ENCODE data around the gene NBEA. TPM values are rescaled to one million over a fixed set of nuclear protein-coding genes. Genes with fewer than 3 reads are reported as not detected.
A peak's percentile ranks its signal among the peaks of the same experiment; 100 is the strongest.

Gene NBEA
- total RNA-seq, 5 donors from 2014 or later (not counting 1 experiment from before 2014, with no cell fraction given), result 1.3 to 8.7 (median 3.7) TPM

DNA sequence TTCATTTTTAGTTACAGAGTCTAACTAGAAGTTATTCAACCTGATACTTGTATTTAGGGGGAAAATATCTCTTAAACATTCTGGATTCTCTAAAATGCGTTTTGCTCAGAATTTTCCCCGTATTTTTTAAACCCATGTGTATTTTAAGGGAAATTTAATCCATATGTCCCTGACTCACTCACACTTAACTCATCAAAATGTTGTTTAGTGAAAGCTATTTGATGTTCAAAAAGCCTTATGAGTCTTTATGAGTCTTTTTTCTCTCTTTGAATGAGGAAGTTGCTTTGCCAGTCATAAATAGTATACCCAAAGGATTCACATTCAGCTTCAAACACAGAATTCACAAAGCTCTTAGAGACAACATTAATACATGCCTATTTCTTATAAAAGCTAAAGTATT lies 518.0 kb downstream of the NBEA start:
- Mint-ChIP-seq H3K4me3 (no peak overlapping the region), H3K9me3 (peaks cover 0 to 4% (median 0%) of the 10 kb centered on the region in 3 donors), H3K4me1 (no peaks in the 10 kb centered on the region), H3K27ac (no peak overlapping the region), H3K27me3 (peaks cover 0 to 15% of the 10 kb centered on the region in 2 donors), H3K36me3 (no peaks in the 10 kb centered on the region)
- no peaks in the 10 kb centered on the region for H3K27me3 ChIP-seq (replicated peaks in 1 of 2; ENCODE audit: control insufficient read depth in 2 of 2, extremely low read depth in 1 of 2, insufficient read depth in 2 of 2, low read length in 1 of 2)
- ChIA-PET CTCF (no interaction called here), POLR2A (no interaction called here)
- no peak overlapping the region for H3K27ac ChIP-seq (ENCODE audit: low read length)
- DNase-seq, result no peak
- no CpG with 5 or more reads among the region's 2 CpGs for WGBS (ENCODE audit: insufficient coverage)
- H3K4me1 ChIP-seq (ENCODE audit: control insufficient read depth in 1 of 2, extremely low read depth in 1 of 2, insufficient read depth in 2 of 2, low read length in 2 of 2), result no peaks in the 10 kb centered on the region
- no peak for ATAC-seq (replicated peaks in 1 of 4)
- no peaks in the 10 kb centered on the region for H3K9me3 ChIP-seq
- no peaks in the 10 kb centered on the region for H3K36me3 ChIP-seq (ENCODE audit: control insufficient read depth in 2 of 2, extremely low read depth in 1 of 2, insufficient read depth in 1 of 2, low read length in 1 of 2)
- H3K4me3 ChIP-seq (ENCODE audit: control insufficient read depth in 1 of 2, extremely low read depth in 1 of 2, low read length in 1 of 2), result no peak overlapping the region

DNA sequence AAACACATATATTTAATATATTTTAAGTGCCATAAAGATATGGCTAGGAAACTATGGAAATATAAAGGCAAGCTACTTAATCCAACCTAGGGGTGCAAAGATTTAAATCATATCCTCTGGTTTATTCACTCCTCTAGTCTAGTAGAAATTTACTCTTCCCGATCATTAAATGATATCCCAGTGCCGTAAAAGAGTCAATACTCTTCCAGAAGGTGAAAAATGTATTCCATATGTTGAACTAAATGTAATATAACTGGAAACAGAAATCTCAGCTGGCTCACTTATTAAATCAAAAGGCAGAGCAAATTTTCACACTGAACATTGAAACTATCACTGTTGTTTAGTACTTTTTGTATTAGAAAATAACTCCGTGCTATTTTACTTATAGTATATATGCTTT lies 523.3 kb downstream of the NBEA start:
- ATAC-seq (replicated peaks in 1 of 4), result no peak
- Histone ChIP-seq H3K9me3 (no peaks in the 10 kb centered on the region), H3K4me1 (ENCODE audit: control insufficient read depth in 1 of 2, extremely low read depth in 1 of 2, insufficient read depth in 2 of 2, low read length in 2 of 2) (no peaks in the 10 kb centered on the region), H3K36me3 (ENCODE audit: control insufficient read depth in 2 of 2, extremely low read depth in 1 of 2, insufficient read depth in 1 of 2, low read length in 1 of 2) (no peaks in the 10 kb centered on the region), H3K27me3 (replicated peaks in 1 of 2; ENCODE audit: control insufficient read depth in 2 of 2, extremely low read depth in 1 of 2, insufficient read depth in 2 of 2, low read length in 1 of 2) (peaks cover 3 to 5% of the 10 kb centered on the region in 2 experiments), H3K4me3 (ENCODE audit: control insufficient read depth in 1 of 2, extremely low read depth in 1 of 2, low read length in 1 of 2) (no peak overlapping the region), H3K27ac (ENCODE audit: low read length) (no peak overlapping the region)
- Mint-ChIP-seq H3K27me3 (peaks cover 21 to 34% of the 10 kb centered on the region in 2 donors), H3K4me1 (peaks cover under 1 to 6% (median 5%) of the 10 kb centered on the region in 3 donors), H3K4me3 (no peak overlapping the region), H3K9me3 (peaks cover 0 to 15% (median 9%) of the 10 kb centered on the region in 3 donors), H3K27ac (no peak overlapping the region), H3K36me3 (no peaks in the 10 kb centered on the region)
- ChIA-PET CTCF (no interaction called here), POLR2A (interaction anchor here in 1 of 2 donors (0.6 kb wide), 1 partner anchor 325 kb away, joined by 5 read pairs; no protein-coding TSS in a partner anchor)
- no peak for DNase-seq
- no CpG with 5 or more reads among the region's 3 CpGs for WGBS (ENCODE audit: insufficient coverage)

DNA sequence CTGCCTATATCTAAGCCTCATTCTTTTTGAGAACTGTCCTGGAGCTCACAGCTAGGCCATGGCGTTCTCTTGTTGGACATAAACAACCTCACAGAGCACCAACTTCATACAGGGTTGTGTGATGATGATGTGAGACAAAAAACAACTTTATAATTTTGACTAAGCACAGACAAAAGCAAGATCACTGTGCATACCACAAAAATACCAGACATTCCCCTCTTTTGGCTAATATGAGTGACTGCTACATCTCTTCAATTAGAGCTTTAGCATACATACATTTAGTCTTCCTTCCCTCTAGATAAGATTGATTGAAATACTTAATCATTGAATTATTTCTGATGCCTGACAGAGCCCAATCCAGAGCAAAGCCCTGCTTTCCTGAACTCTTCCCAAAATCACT lies 526.1 kb downstream of the NBEA start:
- H3K27me3 ChIP-seq (replicated peaks in 1 of 2; ENCODE audit: control insufficient read depth in 2 of 2, extremely low read depth in 1 of 2, insufficient read depth in 2 of 2, low read length in 1 of 2), result peaks cover 16% of the 10 kb centered on the region in 2 experiments
- POLR2A ChIA-PET, result no interaction called here

DNA sequence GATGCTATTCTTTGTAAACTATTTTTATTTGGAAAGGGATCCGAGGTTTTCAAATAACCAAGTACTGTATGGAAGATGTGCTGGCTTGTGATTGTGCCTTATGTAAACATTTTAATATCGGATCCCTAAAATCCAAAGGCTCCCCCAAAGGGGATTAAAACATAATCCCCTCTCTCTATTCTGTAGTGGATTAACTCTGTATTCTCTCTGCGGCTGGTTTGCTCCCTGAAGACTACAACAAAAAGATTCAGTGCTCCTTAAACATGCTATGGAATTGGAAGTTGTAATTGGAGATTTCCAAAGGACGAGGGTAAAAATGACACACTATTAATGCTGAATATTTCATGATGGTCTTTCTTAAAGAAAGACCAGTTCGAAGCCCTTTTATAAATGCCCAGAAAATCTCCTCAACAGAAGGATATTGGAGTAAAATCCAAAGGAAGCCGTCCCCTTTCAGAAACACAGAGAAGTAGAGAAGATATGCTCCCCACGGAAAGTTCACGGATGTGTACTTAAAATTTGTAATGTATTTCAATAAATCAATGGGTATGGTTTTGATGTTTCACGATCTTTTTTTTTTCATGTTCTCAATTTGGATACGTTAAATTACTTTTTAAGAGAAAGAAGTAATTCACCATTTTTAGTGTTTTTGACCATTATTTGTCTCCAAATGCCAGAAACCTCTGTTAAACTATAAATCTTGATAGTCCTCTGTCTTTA lies 527.9 kb downstream of the NBEA start:
- no peaks in the 10 kb centered on the region for H3K36me3 ChIP-seq (ENCODE audit: control insufficient read depth in 2 of 2, extremely low read depth in 1 of 2, insufficient read depth in 1 of 2, low read length in 1 of 2)
- peak overlapping the region in 1 of 3 donors; percentile 54 for H3K4me3 Mint-ChIP-seq
- peaks cover 0 to 16% (median 13%) of the 10 kb centered on the region in 3 donors for H3K9me3 Mint-ChIP-seq
- peaks cover 9 to 26% (median 16%) of the 10 kb centered on the region in 3 donors for H3K4me1 Mint-ChIP-seq
- DNase-seq (no peak), ATAC-seq (replicated peaks in 1 of 4) (no peak)
- H3K4me1 ChIP-seq (ENCODE audit: control insufficient read depth in 1 of 2, extremely low read depth in 1 of 2, insufficient read depth in 2 of 2, low read length in 2 of 2), result peaks cover 6 to 11% of the 10 kb centered on the region in 2 experiments
- CTCF ChIA-PET, result no interaction called here
- H3K27ac Mint-ChIP-seq, result peak overlapping the region in 1 of 2 donors; percentile 67
- peaks cover 16 to 18% of the 10 kb centered on the region in 2 experiments for H3K27me3 ChIP-seq (replicated peaks in 1 of 2; ENCODE audit: control insufficient read depth in 2 of 2, extremely low read depth in 1 of 2, insufficient read depth in 2 of 2, low read length in 1 of 2)
- H3K27me3 Mint-ChIP-seq, result peaks cover 42 to 49% of the 10 kb centered on the region in 2 donors
- H3K36me3 Mint-ChIP-seq, result peaks cover 2% of the 10 kb centered on the region
- WGBS (ENCODE audit: insufficient coverage), result no CpG with 5 or more reads among the region's 10 CpGs
- POLR2A ChIA-PET, result interaction anchor here in 1 of 2 donors (0.6 kb wide), 1 partner anchor 37 kb away, joined by 4 read pairs; no protein-coding TSS in a partner anchor
- no peak overlapping the region for H3K27ac ChIP-seq (ENCODE audit: low read length)
- no peak overlapping the region for H3K4me3 ChIP-seq (ENCODE audit: control insufficient read depth in 1 of 2, extremely low read depth in 1 of 2, low read length in 1 of 2)
- H3K9me3 ChIP-seq, result no peaks in the 10 kb centered on the region

More for the DNA sequence above, 526.1 kb downstream of the NBEA start:
- no peak overlapping the region for H3K4me3 ChIP-seq (ENCODE audit: control insufficient read depth in 1 of 2, extremely low read depth in 1 of 2, low read length in 1 of 2)
- Mint-ChIP-seq H3K27me3 (peaks cover 38 to 43% of the 10 kb centered on the region in 2 donors), H3K4me1 (peaks cover 6 to 20% (median 9%) of the 10 kb centered on the region in 3 donors), H3K27ac (no peak overlapping the region), H3K4me3 (no peak overlapping the region), H3K36me3 (peaks cover 2% of the 10 kb centered on the region), H3K9me3 (peaks cover 0 to 13% (median 13%) of the 10 kb centered on the region in 3 donors)
- DNase-seq, result no peak
- H3K36me3 ChIP-seq (ENCODE audit: control insufficient read depth in 2 of 2, extremely low read depth in 1 of 2, insufficient read depth in 1 of 2, low read length in 1 of 2), result no peaks in the 10 kb centered on the region
- no peaks in the 10 kb centered on the region for H3K9me3 ChIP-seq
- no peak for ATAC-seq (replicated peaks in 1 of 4)
- no CpG with 5 or more reads among the region's 1 CpG for WGBS (ENCODE audit: insufficient coverage)
- CTCF ChIA-PET, result no interaction called here
- H3K4me1 ChIP-seq (ENCODE audit: control insufficient read depth in 1 of 2, extremely low read depth in 1 of 2, insufficient read depth in 2 of 2, low read length in 2 of 2), result peaks cover 6 to 10% of the 10 kb centered on the region in 2 experiments
- no peak overlapping the region for H3K27ac ChIP-seq (ENCODE audit: low read length)

DNA sequence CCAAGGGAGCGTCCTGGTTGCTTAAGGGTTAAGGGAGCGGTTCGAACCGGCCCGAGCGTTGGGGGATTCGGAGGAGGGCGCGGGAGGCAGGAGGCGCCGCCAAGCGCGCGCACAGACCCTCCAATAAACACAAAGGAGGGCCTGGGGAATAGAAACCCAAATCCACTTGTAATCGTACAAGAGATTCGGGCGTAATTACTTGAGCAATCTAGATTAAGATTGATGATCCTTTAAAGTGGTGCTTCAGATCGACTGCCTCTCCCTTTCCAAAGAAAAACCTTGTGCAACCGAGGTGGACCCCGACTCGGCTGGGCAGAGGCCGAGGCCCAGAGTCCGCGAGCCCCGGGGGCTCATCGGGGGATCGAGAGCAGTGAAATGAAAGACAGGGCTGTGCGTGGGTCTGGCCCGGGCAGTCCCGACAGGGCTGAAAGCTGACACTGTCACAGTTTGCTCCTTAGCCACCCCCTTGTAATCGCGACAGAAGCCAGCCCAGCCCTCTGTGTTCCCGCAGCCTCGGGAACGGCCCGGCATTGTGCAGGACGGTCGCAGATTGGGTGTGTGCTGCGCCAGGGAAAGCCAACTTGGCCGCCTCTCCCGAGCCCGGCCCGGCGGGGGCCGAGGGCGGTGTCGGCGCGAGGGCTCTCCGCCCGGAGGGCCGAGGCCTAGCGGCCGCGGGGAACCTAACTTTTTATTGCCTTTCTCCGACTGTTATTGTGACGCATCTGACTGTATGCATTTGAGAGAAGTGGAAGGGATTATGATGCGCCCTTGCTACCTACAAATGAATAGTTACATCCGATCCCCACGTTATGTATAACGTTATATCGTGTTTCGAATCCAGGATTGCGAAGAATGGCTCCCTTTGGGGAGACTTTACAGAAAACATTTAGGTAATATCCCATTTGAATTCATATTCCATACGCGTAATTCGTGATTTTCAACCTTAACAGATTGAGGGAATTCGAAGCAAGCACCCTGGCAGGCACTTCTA lies 528.9 kb downstream of the NBEA start:
- H3K9me3 ChIP-seq, result no peaks in the 10 kb centered on the region

More for the DNA sequence above, 528.9 kb downstream of the NBEA start:
- peaks cover 50 to 59% of the 10 kb centered on the region in 2 donors for H3K27me3 Mint-ChIP-seq
- WGBS (ENCODE audit: insufficient coverage), result 10% methylated on average over 38 of the region's 68 CpGs
- POLR2A ChIA-PET, result no interaction called here
- no peak for ATAC-seq (replicated peaks in 1 of 4)
- H3K4me3 ChIP-seq (ENCODE audit: control insufficient read depth in 1 of 2, extremely low read depth in 1 of 2, low read length in 1 of 2), result peak overlapping the region in 1 of 2 donors; percentile 35
- peak overlapping the region in 1 of 3 donors; percentile 54 for H3K4me3 Mint-ChIP-seq
- DNase-seq, result no peak
- peaks cover 0 to 16% (median 13%) of the 10 kb centered on the region in 3 donors for H3K9me3 Mint-ChIP-seq
- H3K27ac ChIP-seq (ENCODE audit: low read length), result no peak overlapping the region
- H3K36me3 ChIP-seq (ENCODE audit: control insufficient read depth in 2 of 2, extremely low read depth in 1 of 2, insufficient read depth in 1 of 2, low read length in 1 of 2), result no peaks in the 10 kb centered on the region
- CTCF ChIA-PET, result no interaction called here
- peaks cover 6% of the 10 kb centered on the region for H3K36me3 Mint-ChIP-seq
- H3K27me3 ChIP-seq (replicated peaks in 1 of 2; ENCODE audit: control insufficient read depth in 2 of 2, extremely low read depth in 1 of 2, insufficient read depth in 2 of 2, low read length in 1 of 2), result peaks cover 16 to 28% of the 10 kb centered on the region in 2 experiments
- no peak overlapping the region for H3K27ac Mint-ChIP-seq
- peaks cover 18 to 36% (median 26%) of the 10 kb centered on the region in 3 donors for H3K4me1 Mint-ChIP-seq
- peaks cover 11 to 21% of the 10 kb centered on the region in 2 experiments for H3K4me1 ChIP-seq (ENCODE audit: control insufficient read depth in 1 of 2, extremely low read depth in 1 of 2, insufficient read depth in 2 of 2, low read length in 2 of 2)
